RPMI8226 (cell line): ENCODE measurements around the gene ZNF358.

Experiments
- DNase-seq: peaks from one replicate; pipeline ENCODE4 v3.0.0-alpha.2; 2015

ZNF358 gene

GRCh38 chr19:7562646-7563393, 46.9 kb downstream of the ZNF358 start:
- DNase-seq: peak; percentile 40

- DNase-seq: no peak
Measured at GRCh38 chr19:7564866-7565265, 49.0 kb downstream of the ZNF358 start.

GRCh38 chr19:7565332-7565731, 49.4 kb downstream of the ZNF358 start:
- DNase-seq: no peak
